Testis (tissue), 3 donors: Measurements from ENCODE around the gene ELF1. TPM values are rescaled to one million over a fixed set of nuclear protein-coding genes. Genes with fewer than 3 reads are reported as not detected.

Source experiments
- DNase-seq: peaks from one replicate; pipeline ENCODE4 v3.0.0-alpha.2; 2019
- H3K27ac ChIP-seq, 2 donors: fragments of 200-600 bp; sonication (generic); one replicate each; pipeline ENCODE4 v1.5.1; 2019
- H3K27me3 ChIP-seq: fragments of 200-600 bp; sonication (generic); one replicate; pipeline ENCODE4 v1.5.1; 2019
- H3K36me3 ChIP-seq: fragments of 200-600 bp; sonication (generic); one replicate; pipeline ENCODE4 v1.5.1; 2017; ENCODE audit warnings: low read depth; ENCODE audit errors: missing control alignments
- H3K4me1 ChIP-seq: fragments of 200-600 bp; sonication (generic); one replicate; pipeline ENCODE4 v1.5.1; 2019
- H3K4me3 ChIP-seq, 2 donors: fragments of 200-600 bp; sonication (generic); one replicate each; pipeline ENCODE4 v1.5.1; 2017 to 2019
- H3K9me3 ChIP-seq: fragments of 200-600 bp; sonication (generic); one replicate; pipeline ENCODE4 v1.5.1; 2017
- CTCF ChIP-seq, 3 experiments: fragments of 450-650 bp in 2 of 3; fragments of 200-600 bp in 1 of 3; sonication (generic) in 1 of 3; IDR thresholded peaks; one replicate each; pipeline ENCODE4 v1.5.1; 2016 to 2019; ENCODE audit warnings: antibody characterized with exemption in 3 of 3, mild to moderate bottlenecking in 2 of 3, moderate library complexity in 1 of 3
- POLR2A ChIP-seq: fragments of 450-650 bp; IDR thresholded peaks from one replicate; pipeline ENCODE4 v1.6.1; 2017; ENCODE audit warnings: antibody characterized with exemption, mild to moderate bottlenecking, moderate library complexity
- WGBS, 2 donors: methylation state at CpG; one replicate each; pipeline ENCODE4 v1.1.5; 2018; 5-methylcytosine and 5-hydroxymethylcytosine counted together
- intact Hi-C: fragments of 100-400 bp; cut with DNase I; formaldehyde crosslinking; loops from one replicate; pipeline ENCODE4 v1.15.1; 2023; ENCODE audit warnings: low total_unique reads
- polyA plus RNA-seq: library from polyadenylated mRNA; stranded (reverse); fragments of 350-450 nt; fragmentation: Illumina TruSeq; extraction: RNeasy Lipid Tissue Mini Kit (QIAGEN cat#74804); gene quantifications from one replicate; pipeline ENCODE4 v1.2.3, GENCODE V29; 2014; ENCODE audit warnings: low read depth, low replicate concordance; ENCODE audit not compliant: insufficient read depth
- total RNA-seq, 2 donors: library from RNA; depleted of rRNA; stranded (reverse); fragments of >200 nt; gene quantifications; one replicate each; pipeline ENCODE4 v1.2.3, GENCODE V29; 2016

ELF1 gene
- total and polyA plus RNA-seq, 3 donors from 2014 or later, result 32.8 to 67.5 (median 54.8) TPM

- 70 to 75% methylated on average over 4 of the region's 4 CpGs for WGBS, 2 donors
- no peak for DNase-seq
- no peaks in the 10 kb centered on the region for H3K27me3 ChIP-seq
- TF ChIP-seq POLR2A (no peak), CTCF (IDR thresholded peaks at IDR 0.05) (no peak)
- H3K36me3 ChIP-seq, result no peaks in the 10 kb centered on the region
- H3K27ac ChIP-seq, result no peak overlapping the region
- intact Hi-C loops, result no loop called here
- no peak overlapping the region for H3K4me3 ChIP-seq
- H3K4me1 ChIP-seq, result no peaks in the 10 kb centered on the region
- H3K9me3 ChIP-seq, result no peaks in the 10 kb centered on the region
Measured at GRCh38 chr13:41025518-41025917, 6.4 kb upstream of the ELF1 start.

GRCh38 chr13:41019578-41020347 lies 647 bp upstream of the ELF1 start:
- no peaks in the 10 kb centered on the region for H3K9me3 ChIP-seq
- TF ChIP-seq POLR2A (no peak), CTCF (IDR thresholded peaks at IDR 0.05) (no peak)
- peak overlapping the region in 1 of 2 donors; percentile 71 for H3K27ac ChIP-seq
- no peak overlapping the region for H3K4me3 ChIP-seq
- no peaks in the 10 kb centered on the region for H3K36me3 ChIP-seq
- H3K27me3 ChIP-seq, result no peaks in the 10 kb centered on the region
- H3K4me1 ChIP-seq, result peaks cover 7% of the 10 kb centered on the region
- no peak for DNase-seq
- WGBS, 2 donors, result 63 to 71% methylated on average over 2 of the region's 2 CpGs
- intact Hi-C loops, result no loop called here

DNA sequence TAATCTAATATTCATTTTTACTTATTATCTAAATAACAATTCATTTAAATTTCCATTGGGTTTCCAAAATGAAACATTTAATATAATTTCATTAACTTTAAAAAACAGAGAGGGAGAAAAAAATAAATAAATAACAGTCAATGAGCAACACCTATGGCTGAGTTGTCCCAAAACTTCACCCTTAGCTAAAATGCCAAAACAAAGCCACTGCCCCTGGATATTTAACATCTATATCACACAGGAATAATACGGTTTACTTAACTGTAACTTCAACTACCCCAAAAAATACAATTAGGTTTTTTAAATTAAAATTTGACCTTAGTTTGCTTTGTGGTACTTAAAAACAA lies 541 bp downstream of the ELF1 start:
- TF ChIP-seq POLR2A (no peak), CTCF (IDR thresholded peaks at IDR 0.05) (no peak)
- 83 to 92% methylated on average over 1 of the region's 1 CpG for WGBS, 2 donors
- H3K27ac ChIP-seq, result peak overlapping the region; percentile 1 to 71
- peaks cover 7% of the 10 kb centered on the region for H3K4me1 ChIP-seq
- H3K9me3 ChIP-seq, result no peaks in the 10 kb centered on the region
- no peak for DNase-seq
- no peaks in the 10 kb centered on the region for H3K36me3 ChIP-seq
- intact Hi-C loops, result no loop called here
- no peak overlapping the region for H3K4me3 ChIP-seq
- no peaks in the 10 kb centered on the region for H3K27me3 ChIP-seq

DNA sequence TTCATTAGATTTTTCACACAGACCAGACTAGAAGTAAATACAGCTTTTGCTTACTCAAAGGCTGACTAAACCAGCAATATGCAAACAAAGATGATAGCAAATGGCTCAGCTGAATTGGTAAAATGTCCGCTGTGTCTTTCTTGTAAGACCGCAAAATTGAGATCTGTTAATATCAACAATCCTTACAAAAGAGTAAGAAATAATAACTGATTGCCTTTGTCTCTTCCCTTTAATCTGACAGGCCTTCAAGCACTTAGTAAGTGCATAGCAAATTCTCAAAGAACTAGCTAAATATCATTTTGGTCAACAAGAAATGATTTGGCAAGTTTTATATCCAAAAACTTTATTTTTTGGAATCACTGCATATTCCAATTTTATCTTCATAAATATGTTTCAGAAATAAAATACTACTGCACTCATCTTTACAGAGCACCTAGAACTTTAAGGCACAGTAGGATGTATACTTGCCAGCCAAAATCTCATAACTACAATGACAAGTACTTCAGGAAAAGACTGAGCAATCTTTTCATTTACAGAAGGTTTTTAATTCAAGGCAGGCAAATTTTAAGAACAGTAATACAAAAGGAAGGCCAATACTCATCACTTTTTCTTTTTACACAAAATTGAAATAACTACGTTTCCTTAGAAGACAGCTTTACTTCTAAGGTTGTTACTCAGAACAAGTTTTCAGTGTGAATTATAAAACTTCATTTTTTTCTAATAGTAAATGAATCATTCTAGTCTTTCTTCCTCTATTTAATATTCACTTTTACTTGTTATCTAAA lies 1.1 kb downstream of the ELF1 start:
- WGBS, 2 donors, result 87 to 88% methylated on average over 3 of the region's 3 CpGs
- H3K4me3 ChIP-seq, result no peak overlapping the region
- H3K27ac ChIP-seq, result peak overlapping the region; percentile 1 to 71

More for the DNA sequence above, 1.1 kb downstream of the ELF1 start:
- TF ChIP-seq POLR2A (no peak), CTCF (IDR thresholded peaks at IDR 0.05) (no peak)
- no peak for DNase-seq
- Histone ChIP-seq H3K9me3 (no peaks in the 10 kb centered on the region), H3K36me3 (no peaks in the 10 kb centered on the region), H3K27me3 (no peaks in the 10 kb centered on the region), H3K4me1 (peaks cover 7% of the 10 kb centered on the region)
- intact Hi-C loops, result no loop called here
